Stimulated activated CD8-positive, alpha-beta memory T cell treated with anti-CD3 and anti-CD28 coated beads, Interleukin-4, amount 100 ng/mL, for 24 hours (primary cell): Measurements from ENCODE around the gene FRMD1.

Experiments used
- DNase-seq: peaks from one replicate; pipeline ENCODE4 v3.0.0-alpha.2; 2020; ENCODE audit warnings: low read depth

FRMD1 gene

DNA sequence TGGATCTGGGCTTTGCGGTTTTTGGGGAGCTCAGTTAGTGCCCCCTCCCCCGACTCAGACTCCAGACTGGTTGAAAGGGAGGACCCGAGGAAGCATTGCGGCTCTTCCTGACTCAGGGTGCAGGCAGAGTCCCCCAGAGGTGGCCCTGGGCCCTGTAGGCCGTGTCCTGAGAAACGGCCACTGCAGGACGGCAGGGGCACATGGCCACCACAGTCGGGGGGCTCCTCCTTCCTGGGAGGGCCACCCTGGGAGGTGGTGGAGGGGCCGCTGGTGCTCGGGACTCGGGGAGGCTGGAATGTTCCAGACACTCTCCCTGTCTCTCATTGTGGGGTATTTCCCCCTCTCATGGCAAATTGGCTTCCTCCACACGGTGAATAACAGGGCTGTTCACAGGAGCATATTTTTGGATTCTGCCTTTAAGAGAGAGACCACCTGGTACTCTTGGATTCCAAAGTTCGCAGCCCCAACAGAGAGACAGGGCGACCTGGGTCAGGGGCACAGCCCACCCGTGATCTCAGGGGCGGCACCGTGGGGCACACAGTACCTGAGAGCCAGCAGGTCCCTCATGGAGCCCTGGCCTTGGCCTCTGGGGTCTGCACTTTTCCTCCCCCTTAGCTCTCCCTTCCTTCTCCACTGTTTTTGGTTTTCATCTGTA lies 35.7 kb downstream of the FRMD1 start:
- DNase-seq = no peak

DNA sequence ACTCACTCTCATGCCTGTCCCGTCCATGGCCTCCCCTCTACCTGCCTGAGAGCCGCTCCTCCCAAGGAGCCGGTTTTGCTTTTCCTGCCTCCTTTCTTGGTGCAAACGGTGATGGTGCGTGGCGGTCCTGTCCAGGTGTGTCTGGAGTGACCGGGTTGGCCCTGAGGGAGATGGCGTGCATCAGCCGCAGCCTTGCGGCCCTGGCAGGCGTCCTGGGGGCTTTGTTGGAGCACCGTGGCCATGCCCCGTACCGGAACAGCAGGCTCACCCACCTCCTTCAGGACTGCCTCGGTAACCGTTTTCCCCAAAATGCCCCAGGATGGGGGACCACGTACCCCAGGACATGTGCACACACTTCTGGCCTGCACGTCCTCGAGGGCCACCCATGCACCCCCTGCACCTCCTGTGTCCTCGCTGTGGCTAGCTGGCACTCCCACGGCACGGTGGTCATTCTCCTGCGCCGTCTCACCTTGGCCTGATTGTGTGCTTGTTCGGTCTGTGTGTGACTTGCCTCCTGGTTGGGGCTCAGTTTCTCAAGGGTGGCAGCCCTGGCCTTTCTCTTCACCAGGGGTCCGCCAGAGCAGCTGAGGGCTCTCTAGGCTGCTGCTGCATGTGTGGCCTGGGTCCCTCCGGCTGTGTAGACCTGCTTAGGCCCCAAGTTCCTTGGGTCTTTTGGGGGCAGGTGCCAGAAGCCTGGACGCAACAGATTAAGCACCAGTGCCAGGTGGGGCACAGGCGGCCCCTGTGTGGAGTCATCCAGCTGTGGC lies 36.4 kb downstream of the FRMD1 start:
- no peak for DNase-seq

DNA sequence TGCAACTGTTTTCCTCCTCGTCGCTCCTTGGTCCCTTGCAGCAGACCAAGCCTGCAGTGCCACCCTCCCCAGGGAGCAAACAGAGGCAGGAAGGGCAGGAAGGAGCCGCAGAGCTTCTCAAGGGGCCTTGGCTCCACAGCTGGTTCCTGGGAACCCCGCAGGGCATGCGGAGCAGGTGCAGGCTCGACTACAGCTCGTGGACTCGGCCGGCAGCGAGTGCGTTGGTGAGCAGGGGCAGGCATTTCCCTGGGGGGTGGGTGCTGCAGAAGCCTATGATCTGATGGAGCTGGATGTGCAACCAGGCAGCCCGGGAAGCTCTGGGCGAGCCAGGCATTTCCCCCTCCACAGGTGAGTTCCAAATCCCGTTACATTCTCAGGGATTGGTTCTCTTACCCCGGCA lies 37.1 kb downstream of the FRMD1 start:
- DNase-seq = no peak

DNA sequence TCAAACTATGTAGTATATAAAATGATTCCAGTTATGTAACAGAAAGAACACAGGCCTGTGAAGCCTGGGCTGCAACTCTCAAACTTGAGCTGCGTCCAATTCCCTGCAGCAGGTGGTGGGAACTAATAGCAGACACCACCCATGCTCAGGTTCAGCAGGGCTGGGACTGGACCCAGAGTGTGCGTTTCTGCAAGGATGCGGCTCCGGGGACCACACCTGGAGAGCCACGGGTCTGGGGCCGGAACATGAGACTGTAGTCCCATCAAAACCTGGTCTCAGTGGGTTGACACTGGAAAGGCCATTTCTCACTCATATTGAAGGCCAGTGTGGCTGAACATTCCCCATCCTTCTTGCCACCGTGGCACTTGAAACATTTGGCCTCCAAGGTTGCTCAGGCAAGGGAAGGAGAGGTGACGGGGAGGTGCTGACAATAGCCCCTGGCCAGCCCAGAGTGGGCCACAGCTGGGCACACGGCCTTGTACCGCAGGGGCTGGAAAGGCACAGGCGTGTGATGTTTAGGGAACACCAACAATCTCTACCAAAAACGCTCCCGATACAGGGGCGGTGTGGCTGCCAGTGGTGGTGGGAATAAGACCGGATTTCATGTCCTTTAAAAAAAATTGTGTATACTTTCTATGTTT lies 38.0 kb downstream of the FRMD1 start:
- DNase-seq = no peak

DNA sequence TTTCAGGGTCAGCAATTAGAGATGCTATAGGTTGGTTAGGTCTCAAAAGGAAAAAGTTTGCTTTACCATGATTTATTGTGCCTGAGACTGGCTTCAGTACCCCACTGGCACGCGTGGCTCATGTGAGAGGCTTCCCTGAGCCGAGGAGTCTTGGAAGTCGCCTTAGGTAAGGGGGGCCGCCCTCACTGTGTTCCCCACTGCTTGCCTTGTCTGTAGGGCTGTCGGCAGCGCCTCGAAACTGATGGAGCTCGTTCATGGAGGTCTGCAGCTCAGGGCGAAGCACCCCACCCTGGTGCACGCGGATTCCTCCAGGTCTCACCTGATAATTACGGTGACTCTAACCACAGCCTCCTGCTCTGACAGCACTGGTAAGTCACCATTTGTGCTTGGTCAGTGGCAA lies 39.2 kb downstream of the FRMD1 start:
- no peak for DNase-seq

DNA sequence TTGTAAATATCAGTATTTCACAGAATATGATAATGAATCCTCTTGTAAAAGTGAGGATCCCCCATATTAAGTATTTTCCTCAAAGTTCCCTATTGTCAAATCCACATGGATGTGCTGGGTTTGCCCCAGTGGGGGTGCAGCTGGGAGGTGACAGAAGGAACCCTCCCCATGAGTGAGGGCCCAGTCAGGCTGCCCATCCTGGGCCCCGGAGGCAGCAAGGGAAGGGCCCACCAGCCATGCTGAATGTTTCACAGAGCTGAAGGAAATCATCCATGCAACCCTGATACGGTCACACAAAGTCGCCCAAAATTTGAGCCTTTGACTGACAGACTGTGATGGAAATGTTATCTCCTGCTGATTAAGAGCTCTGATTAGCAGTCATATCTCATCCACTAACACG lies 39.7 kb downstream of the FRMD1 start:
- DNase-seq = no peak

DNA sequence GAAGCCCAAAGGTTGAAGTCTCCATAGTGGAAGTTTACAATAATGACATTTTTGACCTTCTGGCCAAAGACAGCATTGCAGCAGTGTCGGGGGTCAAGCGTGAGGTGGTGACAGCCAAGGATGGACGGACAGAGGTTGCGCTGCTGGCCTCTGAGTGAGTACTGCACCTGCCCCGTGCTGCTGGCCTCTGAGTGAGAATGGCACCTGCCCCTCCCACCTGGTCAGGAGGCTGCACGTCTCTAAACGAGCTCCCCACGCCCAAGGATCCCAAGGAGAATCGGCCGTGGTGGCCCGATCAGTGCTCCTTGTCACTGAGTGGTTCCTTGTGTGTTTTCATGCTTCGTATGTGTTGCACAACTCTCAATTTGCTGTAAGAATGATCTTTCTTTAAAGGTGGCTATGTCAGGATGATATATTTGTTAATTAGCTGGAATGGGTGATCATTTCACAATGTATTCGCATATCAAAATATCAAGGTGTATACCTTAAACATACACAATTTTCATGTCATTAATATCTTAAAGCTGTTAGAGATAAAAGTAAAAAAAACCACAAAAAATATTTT lies 40.4 kb downstream of the FRMD1 start:
- DNase-seq = no peak

DNA sequence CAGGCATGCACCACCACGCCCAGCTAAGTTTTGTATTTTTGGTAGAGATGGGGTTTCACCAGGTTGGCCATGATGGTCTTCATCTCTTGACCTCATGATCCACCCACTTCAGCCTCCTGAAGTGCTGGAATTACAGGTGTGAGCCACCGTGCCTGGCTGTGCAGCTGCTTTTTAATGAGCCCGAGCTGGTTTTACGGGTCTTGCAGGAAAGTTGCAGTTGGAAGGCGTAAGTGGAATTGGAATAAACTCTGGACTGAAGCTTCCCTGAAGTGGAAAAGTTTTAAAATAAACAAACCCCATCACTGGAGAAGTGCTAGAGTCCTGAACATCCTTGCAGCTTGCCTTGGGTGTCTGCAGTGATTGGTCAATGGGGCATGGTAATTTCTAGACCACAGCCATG lies 41.2 kb downstream of the FRMD1 start:
- DNase-seq = no peak

DNA sequence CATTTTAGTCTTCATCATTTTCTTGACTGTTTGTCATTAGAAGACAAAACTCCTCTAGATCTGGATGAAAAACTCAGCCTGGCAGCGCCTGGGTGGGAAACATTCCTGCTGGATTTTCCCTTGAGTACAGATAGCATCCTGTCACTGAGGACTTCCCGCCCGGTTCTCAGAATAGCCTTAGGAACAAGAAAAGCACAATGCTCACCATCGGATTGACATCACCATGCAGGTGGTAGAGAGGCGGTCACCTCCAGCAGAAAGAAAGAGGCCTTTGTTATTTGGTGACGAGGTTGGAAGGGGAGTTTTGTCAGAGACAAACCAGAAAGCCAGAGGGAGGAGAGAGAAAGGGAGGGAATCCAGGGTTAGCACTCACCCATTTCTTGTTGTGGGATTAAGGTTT lies 41.8 kb downstream of the FRMD1 start:
- DNase-seq = no peak

DNA sequence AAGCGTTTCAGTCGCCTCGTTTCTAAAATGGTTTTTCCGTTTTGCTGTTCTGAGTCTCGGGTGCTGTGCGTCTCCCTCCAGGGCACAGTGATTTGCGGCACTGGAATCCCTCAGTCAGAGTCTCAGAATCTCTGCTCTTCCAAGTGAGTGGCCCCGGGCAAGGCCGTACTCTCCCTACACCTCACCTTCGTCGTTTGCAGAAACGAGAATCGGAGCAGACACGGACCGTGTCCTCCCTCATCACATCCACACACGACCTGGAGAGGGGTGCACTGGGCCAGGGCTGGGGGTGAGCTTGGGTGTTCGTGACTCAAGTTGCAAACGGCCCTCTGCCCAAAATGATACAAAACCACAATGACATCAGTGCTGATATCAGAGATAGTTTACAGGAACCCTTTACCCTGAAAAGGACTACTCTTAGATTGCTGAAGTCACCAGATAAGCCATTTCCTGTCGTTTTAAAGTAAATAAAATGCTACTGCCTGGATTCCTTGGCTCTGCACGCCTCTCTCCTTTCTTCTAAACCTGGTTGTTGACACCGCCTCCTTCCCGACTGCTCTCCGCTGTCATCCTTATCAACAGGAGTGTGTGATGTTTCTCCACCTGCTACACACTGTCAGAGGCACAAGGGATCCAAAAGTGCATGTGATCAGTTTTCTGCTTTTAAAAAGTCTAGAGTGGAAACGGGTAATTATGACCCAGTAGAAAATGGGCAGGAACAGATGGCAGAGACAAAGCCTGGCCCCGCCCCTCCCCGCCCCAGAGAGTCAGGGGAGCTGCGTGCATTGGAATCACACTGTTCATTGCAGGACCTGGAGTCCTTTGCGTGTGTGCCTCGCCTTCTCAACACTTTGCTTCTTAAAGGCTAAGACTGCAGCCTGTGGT lies 43.1 kb downstream of the FRMD1 start:
- DNase-seq = no peak

DNA sequence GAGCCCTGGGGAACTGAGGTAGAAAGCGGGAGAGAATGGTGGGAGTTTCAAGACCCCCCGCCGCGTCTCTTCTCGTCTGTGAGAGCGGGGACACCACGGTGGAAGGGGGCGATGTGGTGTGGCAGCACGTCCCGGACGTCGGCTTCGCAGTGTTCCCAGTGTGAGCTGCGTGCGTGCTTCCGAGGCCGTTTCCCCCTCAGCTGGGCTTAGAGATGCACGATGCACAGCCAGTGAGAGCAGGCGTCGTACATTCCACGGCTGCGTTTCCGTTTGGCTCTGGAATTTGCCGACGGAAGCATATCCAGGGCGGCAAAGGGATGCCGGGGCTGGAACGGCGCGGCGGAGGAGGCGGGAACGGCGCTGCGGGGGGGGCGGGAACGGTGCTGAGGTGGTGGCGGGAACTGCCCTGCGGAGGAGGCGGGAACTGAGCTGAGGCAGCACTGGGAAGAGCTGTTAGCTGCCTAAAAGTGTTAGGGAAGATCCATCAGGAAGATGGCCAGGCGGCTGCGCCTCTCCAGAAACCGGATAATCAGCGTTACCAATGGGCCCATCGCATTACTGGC lies 43.8 kb downstream of the FRMD1 start:
- no peak for DNase-seq

DNA sequence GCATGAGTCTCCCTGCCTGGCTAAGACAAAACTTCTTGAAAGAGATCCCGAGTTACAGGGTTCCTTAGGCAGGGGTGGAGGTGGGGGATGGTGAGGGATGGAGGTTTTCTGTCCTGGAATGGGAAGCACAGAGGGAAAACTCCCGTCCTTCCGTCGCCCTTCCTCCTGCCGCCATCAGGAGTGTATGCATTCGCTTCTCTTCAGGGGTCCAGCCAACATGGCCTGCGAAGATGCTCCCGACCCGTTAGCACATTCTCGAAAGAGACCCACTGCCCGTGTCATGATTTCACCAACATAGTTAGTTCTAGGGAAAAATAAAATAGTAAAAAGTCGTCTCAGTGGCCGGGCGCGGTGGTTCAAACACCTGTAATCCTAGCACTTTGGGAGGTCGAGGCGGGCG lies 44.5 kb downstream of the FRMD1 start:
- DNase-seq = no peak

DNA sequence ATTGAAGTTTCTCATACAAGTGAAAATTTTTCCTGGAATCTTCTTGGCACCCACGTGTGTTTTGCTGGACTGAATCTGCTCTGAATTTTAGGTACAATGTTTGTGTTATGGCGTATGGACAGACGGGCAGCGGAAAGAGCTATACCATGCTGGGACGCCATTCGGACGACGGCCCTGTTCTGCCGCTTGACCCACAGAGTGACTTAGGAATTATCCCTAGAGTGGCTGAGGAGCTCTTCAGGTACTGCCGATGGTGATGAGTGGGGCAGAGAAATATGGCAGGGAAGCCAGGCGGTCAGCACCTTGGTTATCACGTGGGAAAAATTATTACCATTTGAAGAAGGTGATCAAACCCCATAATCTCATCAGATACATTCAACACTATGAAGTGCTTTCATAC lies 45.2 kb downstream of the FRMD1 start:
- no peak for DNase-seq

DNA sequence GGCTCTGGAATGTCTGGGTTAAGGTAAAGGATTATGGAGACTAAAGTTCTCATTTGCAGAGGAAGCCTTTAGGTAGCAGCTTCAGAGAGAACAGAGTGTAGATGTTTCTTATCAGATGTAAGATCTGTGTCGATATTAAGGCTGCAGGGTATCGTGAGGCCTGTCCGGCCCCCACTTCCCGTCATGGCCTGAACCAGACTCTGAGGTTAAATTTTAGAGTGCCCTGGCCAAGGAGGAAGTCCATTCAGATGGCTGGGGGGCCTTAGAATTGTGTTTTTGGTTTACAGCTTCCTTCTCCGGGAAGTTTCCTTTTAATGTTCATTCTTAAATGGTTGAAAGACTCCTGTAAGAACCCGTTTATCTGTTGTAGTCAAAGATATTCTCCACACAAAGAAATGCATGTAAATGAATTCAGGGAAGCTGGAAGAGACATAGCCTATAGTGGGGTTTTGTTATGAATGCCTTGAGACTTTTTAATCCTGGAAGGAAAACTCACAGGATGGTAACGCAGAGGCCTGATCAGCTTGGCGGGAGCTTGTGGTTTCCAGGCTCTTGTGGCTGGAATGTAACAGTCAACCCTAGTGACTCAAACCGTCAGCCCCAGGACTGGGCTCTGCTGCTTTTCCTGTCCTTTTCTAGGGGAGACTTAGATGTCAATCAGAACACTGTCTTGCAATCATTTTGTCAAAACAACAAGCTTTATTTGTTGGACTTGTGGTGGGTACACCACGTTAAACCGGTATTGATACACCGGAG lies 46.8 kb downstream of the FRMD1 start:
- no peak for DNase-seq

DNA sequence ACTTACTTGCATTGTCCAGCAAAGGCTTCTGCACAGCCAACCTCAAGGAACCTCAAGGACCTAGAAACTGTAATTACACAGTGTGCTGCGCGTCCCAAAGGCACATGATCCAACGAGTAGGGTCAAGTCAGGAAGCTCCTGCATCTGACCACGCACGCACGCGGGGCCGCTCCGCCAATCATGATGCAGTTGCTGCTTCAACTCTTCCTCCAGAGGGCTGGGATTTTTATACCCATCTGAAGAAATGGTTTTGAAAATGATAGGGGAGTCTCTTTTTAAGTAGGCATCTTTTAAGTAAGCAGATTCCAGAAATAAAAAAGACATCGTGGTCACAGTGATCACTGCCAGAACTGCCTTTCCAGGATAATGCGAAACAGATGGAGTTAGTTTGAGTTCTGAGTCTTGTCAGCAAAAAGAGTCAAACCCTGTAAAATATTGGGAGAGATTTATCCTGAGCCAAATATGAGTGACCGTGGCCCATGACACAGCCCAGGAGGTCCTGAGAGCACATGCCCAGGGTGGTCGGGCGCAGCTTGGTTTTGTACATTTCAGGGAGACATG lies 47.5 kb downstream of the FRMD1 start:
- no peak for DNase-seq

DNA sequence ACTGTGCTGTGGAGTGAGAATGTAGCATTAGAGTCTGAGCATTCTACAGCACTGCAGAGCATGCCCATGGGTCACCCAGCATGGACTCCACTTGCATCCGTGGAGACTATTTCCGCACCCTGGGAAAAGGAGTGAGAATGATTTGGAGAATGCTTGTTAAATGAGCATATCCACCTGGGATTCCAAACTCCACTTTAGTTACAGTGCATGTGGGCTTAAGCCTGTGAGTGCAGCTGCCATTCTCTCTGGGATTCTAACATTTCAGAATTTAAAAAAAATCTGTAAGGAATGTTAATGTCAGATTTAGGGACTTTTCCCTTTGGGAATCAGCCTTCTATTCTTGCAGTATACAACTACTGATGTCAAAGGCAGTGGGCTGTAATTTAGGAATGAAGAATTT lies 48.1 kb downstream of the FRMD1 start:
- no peak for DNase-seq

DNA sequence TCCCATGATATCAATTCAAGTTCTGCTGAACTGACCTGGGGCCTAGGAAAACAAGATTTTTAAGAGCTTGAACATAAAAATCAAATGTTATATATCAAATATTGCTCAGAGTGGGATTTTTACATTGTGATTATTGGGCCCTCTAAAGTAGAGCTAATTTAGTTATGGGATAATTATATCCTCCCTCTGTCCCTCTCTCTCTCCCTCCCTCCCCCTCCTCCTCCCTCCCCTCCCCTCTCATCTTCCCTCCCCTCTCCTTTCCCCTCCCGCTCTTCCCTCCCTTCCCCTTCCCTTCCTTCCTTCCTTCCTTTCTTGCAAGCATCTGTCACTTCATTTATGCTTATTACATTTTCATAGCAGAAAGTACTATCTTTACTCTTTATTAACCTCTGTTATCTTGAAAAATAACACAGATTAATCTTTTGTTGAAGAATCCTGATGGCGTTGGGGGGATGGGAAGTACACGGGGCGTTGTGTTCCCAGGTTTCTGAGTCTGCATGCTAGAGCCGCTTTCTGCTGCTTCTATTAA lies 48.7 kb downstream of the FRMD1 start:
- no peak for DNase-seq

DNA sequence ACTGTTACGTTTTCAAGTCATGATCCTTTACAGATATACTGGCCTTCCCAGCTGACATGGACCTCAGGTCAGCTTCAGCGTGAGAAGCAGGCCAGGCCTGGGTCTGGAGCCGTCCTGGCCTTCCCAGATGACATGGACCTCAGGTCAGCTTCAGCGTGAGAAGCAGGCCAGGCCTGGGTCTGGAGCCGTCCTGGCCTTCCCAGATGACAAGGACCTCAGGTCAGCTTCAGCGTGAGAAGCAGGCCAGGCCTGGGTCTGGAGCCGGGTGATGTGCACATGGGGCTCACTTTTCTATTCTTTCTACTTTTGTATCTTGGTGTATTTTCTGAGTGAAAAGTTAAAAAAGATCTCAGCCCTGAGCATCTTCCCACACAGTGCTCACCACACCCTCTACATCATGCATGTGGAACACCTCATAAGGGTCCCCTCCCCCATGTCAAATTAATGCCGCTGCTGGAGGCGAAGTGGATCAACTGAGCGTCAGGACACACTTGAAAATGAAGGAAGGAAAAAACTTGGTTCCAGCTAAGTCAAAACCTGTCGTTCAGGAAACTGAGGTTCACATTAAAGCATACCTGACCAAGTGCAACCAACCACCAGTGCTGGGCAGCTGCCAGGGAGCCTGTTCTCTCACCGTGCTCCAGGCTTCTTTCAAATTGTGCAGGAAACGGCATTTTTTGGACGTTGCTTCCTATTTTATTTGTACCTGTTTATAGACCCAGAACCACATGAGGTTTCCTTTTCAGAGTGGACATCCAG lies 49.4 kb downstream of the FRMD1 start:
- DNase-seq = no peak

DNA sequence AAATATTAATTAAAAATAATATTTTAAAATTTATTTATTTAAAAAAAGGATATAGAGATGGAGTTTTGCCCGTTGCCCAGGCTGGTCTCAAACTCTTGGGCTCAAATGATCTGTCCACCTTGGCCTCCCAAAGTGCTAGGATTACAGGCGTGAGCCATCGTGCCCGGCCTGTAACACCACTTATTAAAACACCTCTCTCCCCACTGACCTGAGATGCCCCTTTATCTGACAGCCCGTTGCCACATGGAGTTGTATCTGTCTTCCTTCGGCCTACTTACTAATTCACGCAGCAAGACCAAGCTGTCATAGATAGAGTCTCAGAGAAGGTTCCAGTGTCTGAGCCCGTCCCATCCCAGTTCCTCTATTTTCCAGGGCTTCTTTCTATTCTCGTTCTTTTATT lies 50.8 kb downstream of the FRMD1 start:
- no peak for DNase-seq

DNA sequence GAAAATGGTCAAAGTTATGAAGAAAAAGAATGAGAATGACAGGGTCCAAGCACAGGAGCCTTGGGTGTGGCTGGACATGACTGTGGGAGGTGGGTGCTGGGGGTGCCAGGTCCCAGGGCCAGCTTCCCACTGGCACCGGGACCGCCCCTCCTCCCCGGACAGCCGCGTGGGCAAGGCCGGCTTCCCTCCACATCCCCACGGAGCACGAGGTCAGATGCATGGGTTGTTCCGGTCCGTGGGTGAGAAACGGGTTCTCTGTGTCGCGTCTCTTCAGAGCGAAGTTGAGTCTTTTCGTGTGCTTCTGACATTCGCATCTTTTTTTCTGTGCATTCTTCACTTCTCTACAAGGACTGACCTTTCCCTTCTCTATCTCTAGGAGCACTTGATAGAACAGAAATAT lies 51.5 kb downstream of the FRMD1 start:
- no peak for DNase-seq
